ENCODE results near the gene IL17A.

Gene IL17A

GRCh38 chr6:52186075-52186474, at the start of gene IL17A:
Gene IL17A, plus strand, starts transcription at chr6:52186375. Its CDS starts 57 bp downstream, at chr6:52186432.
- DNase-seq (ENCODE audit: low read depth), result no peak

GRCh38 chr6:52136934-52137467, 49.2 kb upstream of the IL17A start:
- DNase-seq (ENCODE audit: low read depth), result no peak

- DNase-seq (ENCODE audit: low read depth), result no peak
These were observed 47.9 kb upstream of the IL17A start for GRCh38 chr6:52138284-52138683.

DNA sequence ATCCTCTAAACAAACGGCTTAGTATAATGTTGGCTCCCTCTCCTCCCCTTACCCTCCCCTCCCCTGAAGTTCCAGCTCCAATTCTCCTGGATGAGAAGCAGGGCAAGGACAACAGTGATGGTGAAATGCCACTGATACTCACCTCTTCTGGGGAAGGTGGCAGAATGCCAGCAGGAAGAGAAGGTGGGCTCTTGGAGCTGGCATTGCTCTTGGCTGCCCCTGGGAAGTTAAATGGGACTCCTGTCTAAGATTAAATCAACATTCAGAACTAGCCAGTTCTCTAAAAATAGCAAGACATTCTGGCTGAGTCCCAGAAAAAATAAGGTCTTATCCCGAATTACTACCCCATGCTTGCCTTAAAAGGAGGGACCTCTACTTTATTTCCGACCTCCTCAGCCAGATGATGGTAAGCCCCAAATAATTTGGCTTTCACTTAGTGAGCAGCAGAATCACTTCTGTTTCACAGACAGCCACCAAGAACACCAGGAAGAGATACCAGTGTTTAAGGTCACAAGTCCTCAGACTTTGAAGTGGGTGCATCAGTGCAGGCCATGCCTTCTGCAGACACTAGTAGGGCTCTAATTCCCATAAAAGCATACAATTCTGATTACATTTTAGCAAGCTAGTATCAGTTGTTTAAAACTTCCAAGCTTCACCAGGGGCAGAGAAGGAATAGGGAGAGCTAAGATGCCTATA, 46.0 kb upstream of the IL17A start:
- DNase-seq (ENCODE audit: low read depth), result no peak

DNA sequence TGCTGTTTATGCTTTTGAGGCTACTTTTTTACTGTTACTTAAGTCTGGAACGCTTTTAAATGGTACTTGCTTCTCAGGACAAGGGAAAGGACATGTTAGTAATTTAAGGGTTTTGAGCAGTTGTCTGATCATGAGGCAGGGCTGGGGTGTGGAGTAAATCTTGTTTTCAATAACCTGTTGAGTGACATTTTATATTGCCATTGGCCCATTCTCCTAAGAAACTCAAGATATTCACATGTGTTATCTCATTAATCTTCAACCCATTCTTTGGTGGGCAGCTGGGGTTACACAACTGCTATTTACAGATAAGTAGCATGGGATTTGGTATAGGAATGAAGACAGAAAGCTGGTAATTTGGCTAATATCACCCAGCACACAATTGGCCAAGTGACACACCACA, 44.6 kb upstream of the IL17A start:
- DNase-seq (ENCODE audit: low read depth), result no peak

- DNase-seq (ENCODE audit: low read depth), result no peak
These were observed 43.6 kb upstream of the IL17A start for GRCh38 chr6:52142556-52142955.

- DNase-seq (ENCODE audit: low read depth), result no peak
These were observed 42.6 kb upstream of the IL17A start for GRCh38 chr6:52143551-52143950.

GRCh38 chr6:52144196-52145076, 41.7 kb upstream of the IL17A start:
- DNase-seq (ENCODE audit: low read depth), result no peak

- DNase-seq (ENCODE audit: low read depth), result no peak
These were observed 39.2 kb upstream of the IL17A start for GRCh38 chr6:52146851-52147445.

GRCh38 chr6:52149076-52149475, 37.1 kb upstream of the IL17A start:
- DNase-seq (ENCODE audit: low read depth), result no peak

- no peak for DNase-seq (ENCODE audit: low read depth)
These were observed 36.2 kb upstream of the IL17A start for GRCh38 chr6:52149949-52150348.

DNA sequence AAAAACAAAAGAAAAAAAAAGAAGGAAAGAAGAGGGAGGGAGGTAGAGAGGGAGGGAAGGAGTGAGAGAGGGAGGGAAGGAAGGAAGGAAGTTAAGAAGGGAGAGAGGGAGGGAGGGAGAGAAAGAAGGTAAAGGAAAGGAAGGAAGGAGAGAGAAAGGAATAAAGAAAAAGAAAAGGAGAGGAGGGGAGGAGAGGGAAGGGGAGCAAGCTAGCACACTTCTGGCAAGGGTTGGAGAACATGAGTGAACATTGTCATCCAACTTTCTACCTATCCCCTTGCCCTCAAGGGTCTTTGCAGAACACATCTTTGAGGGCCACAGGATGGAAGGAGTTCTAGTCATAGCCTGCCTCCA, 34.1 kb upstream of the IL17A start:
- no peak for DNase-seq (ENCODE audit: low read depth)

DNA sequence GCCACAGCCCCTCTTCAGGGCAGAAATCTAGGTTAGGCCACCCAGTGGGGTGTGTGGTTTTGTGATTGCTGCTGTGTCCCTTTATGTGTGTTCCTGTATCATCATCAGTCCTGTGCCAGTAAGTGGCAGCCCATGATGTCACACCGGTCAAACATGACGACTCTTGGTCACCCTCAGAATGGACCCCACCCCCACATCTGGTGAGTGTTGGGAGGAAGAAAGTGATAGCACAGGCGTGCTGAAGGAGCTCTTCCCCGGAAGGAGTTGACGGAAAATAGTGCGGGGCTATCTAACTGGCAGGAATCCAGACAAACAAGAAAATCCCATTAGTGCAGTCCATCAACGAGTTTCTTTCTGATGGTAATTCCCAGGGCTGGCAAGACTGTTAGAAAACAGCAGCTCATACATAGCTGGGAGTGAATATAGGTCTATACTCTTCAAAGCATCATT, 33.4 kb upstream of the IL17A start:
- no peak for DNase-seq (ENCODE audit: low read depth)

- no peak for DNase-seq (ENCODE audit: low read depth)
These were observed 31.8 kb upstream of the IL17A start for GRCh38 chr6:52154381-52154780.

DNA sequence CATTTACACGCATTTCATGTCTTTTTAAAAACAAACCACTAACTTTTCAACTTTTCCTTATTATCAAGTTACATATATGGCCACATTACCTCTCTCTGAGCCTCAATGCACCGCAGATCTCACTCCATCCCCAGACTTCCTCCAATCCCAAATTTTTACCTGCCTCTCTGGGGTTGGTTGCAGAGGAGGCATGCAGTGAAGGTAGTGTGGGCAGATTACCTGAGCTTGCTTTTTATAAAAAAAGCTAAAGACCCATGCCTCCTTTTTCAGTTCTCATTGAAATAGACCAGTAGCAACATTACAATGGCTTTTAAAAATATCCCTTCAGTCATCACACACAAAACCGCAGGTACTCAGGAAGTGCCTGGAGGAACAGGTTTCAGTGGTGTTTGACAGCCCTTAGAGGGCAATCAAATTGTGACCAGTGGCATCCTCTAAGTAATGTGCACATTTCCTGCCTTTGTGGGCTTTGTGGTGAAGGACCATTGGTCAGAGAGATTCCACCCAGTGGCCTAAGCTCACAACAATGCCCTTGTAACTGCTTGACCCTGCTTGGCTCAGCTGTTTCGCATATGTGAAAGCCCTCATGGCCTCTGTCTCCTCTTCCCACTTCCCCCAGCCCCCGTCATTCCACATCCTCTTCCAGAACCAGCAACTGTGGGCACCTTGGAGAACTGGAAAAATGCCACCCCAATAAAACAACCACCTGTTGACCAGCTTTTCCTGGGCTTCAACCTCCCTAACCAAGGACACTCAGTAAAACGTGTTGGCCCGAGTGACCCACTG, 30.2 kb upstream of the IL17A start:
- no peak for DNase-seq (ENCODE audit: low read depth)

DNA sequence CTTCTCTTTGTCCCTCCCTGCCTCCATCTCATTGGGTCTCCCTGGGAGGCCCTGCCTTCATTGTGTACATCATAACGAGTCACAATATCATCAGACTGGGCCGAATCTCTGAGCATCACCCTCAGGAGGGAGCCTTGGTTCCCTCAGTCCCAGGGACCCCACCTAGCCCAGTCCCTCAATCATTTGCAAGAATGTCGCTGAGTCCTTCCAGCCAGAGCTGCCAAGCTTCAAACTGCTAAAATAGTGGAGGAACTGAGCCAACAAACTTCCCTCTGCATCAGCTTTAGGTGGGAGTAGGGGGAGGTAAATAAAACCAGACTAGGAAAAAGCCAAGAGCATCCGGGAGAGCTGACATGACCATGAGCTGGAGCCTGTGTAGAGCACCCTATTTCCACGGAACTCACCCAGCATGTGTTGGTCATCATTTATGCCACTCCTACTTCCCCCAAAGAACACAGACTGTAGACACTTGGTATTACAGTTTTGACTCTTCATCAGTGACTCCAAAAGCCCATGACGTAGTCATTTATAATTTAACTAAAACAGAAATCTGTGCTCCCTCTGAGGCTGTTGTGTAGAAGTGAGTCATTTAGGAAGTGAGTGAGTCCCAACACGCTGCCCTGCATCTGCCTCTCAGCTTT, 28.8 kb upstream of the IL17A start:
- DNase-seq (ENCODE audit: low read depth), result no peak

- DNase-seq (ENCODE audit: low read depth), result no peak
These were observed 25.6 kb upstream of the IL17A start for GRCh38 chr6:52160472-52161104.

DNA sequence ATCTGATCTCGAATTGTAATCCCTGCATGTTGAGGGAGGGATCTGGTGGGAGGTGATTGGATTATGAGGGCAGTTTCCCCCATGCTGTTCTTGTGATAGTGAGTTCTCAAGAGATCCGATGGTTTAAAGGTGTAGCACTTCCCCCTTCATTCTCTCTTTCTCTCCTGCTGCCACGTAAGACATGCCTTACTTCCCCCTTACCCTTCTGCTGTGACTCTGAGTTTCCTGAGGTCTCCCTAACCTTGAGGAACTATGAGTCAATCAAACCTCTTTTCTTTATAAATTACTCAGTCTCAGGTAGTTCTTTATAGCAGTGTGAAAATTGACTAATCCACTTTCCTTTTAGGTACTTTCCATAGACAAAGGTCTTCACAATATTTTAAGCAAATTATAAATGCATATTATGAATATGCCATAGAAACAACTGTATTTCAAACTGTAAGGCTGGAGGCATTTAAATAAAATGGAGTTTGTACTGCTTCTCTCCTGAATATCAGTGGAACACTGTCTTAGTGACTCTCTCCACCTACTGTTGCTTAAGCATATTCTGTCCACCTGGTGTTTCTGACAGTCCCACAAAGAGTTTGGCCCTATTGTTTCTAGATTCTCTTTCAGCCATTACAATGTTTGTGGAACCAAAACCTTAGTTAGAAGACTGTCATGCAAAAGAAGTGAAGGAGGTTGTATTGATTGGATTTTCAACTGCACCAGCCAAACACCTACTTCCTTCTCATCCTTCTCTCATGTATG, 24.3 kb upstream of the IL17A start:
- no peak for DNase-seq (ENCODE audit: low read depth)

- no peak for DNase-seq (ENCODE audit: low read depth)
These were observed 23.0 kb upstream of the IL17A start for GRCh38 chr6:52162940-52163908.

Data from activated T-helper 1 cell treated with Interleukin-2 at 50 U/mL for 16 hours (primary cell).